DND-41 (cell line): ENCODE data around the gene ATG13.

Experiments used
- ATAC-seq: fragments of 200-7000 bp; cut with Tn5 transposase; 3 replicates; pipeline ENCODE4 v1.9.1; 2021; ENCODE audit warnings: low read depth; ENCODE audit not compliant: insufficient read depth
- DNase-seq: peaks from one replicate; pipeline ENCODE4 v3.0.0-alpha.2; 2020
- H2AFZ ChIP-seq: 2 replicates; pipeline ENCODE4 v1.6.0; 2012; ENCODE audit warnings: low read depth, low read length
- H3K27ac ChIP-seq: 2 replicates; pipeline ENCODE4 v1.5.1; 2012; ENCODE audit warnings: low read length, inconsistent platforms
- H3K27me3 ChIP-seq: fragments of 200-600 bp; sonication (generic); 2 replicates; pipeline ENCODE4 v1.6.0; 2012; ENCODE audit warnings: low read length, mild to moderate bottlenecking, inconsistent platforms; ENCODE audit not compliant: insufficient read depth, poor library complexity
- H3K36me3 ChIP-seq: 2 replicates; pipeline ENCODE4 v1.5.1; 2012; ENCODE audit warnings: low read length, inconsistent platforms; ENCODE audit not compliant: insufficient read depth
- H3K4me1 ChIP-seq: 2 replicates; pipeline ENCODE4 v1.5.1; 2012; ENCODE audit warnings: mild to moderate bottlenecking, low read length; ENCODE audit not compliant: insufficient read depth
- H3K4me2 ChIP-seq: 2 replicates; pipeline ENCODE4 v1.6.0; 2012; ENCODE audit warnings: mild to moderate bottlenecking, moderate library complexity, low read length, inconsistent platforms; ENCODE audit not compliant: insufficient read depth
- H3K4me3 ChIP-seq, 2 experiments: fragments of 200-600 bp in 1 of 2; shearing (Covaris generic) in 1 of 2; 2 replicates each; pipeline ENCODE4 v1.5.1; 2012 to 2016; ENCODE audit warnings: inconsistent platforms in 2 of 2, low read length in 2 of 2, mild to moderate bottlenecking in 2 of 2, low read depth in 1 of 2, moderate library complexity in 1 of 2
- H3K79me2 ChIP-seq: 2 replicates; pipeline ENCODE4 v1.6.0; 2012; ENCODE audit warnings: low read length, inconsistent platforms; ENCODE audit not compliant: insufficient read depth
- H3K9ac ChIP-seq: 2 replicates; pipeline ENCODE4 v1.6.0; 2012; ENCODE audit warnings: low read depth, mild to moderate bottlenecking, inconsistent platforms, low read length, moderate library complexity
- H3K9me3 ChIP-seq: 2 replicates; pipeline ENCODE4 v1.5.1; 2012; ENCODE audit warnings: low read length, moderate library complexity, mild to moderate bottlenecking, inconsistent platforms; ENCODE audit not compliant: insufficient read depth, severe bottlenecking
- H4K20me1 ChIP-seq: 2 replicates; pipeline ENCODE4 v1.6.0; 2012; ENCODE audit warnings: low read length; ENCODE audit not compliant: insufficient read depth
- CTCF ChIP-seq: IDR thresholded peaks from 2 replicates; pipeline ENCODE4 v1.5.1; 2012; ENCODE audit warnings: borderline replicate concordance, low read length, moderate library complexity, mild to moderate bottlenecking; ENCODE audit not compliant: poor library complexity, severe bottlenecking; ENCODE audit errors: extremely low read depth
- EZH2 ChIP-seq: IDR thresholded peaks from 3 replicates; pipeline ENCODE4 v1.6.1; 2012; ENCODE audit warnings: borderline replicate concordance, low read depth, mild to moderate bottlenecking, moderate library complexity, low read length, inconsistent platforms; ENCODE audit not compliant: severe bottlenecking

Gene ATG13

DNA sequence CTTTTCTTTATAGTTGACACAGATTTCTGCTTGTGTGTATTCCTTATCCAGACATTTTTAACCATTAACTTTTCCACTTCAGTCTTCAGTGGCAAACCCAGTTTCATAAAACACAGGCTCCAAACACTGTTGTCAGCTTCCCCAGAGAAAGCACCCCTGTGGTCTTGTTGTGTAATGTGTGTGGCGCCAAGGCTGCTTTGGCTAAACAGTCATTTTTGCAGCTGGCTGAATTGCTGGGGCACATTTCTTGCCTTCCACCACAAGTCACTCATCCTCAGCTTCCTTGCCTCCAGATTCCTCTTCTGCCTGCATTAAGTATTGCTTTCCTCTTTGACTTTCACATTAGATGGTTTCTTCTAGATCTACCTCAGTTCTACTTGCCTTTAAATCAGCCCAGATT is 42.6 kb downstream of the ATG13 start:
- H3K36me3 ChIP-seq: peaks cover 84% of the 10 kb centered on the region
- no peaks in the 10 kb centered on the region for H3K4me1 ChIP-seq
- 0 out of 2 replicates have a peak overlapping the region, but pooled peaks have one; percentile 6 for H3K27ac ChIP-seq
- H3K4me3 ChIP-seq: no peak overlapping the region
- H3K4me2 ChIP-seq: no peak overlapping the region
- no peaks in the 10 kb centered on the region for H3K27me3 ChIP-seq
- peak; percentile 32 for DNase-seq
- TF ChIP-seq CTCF: no peak
- no peaks in the 10 kb centered on the region for H4K20me1 ChIP-seq
- H3K9ac ChIP-seq: no peak overlapping the region
- H3K79me2 ChIP-seq: no peaks in the 10 kb centered on the region
- H2AFZ ChIP-seq: no peak overlapping the region
- no peaks in the 10 kb centered on the region for H3K9me3 ChIP-seq
- ATAC-seq: peak; percentile 65

DNA sequence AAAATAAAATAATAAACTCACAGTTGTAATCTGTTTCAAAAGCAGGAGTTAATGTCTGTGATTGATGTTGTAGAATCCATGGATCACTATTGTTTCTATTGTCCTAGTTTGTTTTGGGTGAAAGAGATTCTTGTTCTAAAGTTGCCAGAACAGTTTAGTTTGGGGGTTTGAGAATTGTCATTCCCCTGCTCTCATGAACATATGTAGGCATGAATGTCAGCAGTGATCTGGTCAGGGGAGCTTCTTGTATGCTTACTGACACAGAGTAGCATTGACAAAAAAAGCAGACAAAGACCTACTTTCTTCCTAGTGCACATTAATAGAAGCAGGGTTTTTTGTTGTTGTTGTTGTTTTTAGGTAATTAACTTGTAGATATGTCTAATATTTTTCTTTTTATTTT is 44.5 kb downstream of the ATG13 start:
- Histone ChIP-seq H3K36me3 (peaks cover 89% of the 10 kb centered on the region), H4K20me1 (no peaks in the 10 kb centered on the region), H3K79me2 (no peaks in the 10 kb centered on the region), H3K4me1 (no peaks in the 10 kb centered on the region), H3K4me3 (no peak overlapping the region), H3K4me2 (no peak overlapping the region), H3K27ac (no peak overlapping the region), H3K9ac (no peak overlapping the region), H2AFZ (no peak overlapping the region), H3K9me3 (no peaks in the 10 kb centered on the region), H3K27me3 (no peaks in the 10 kb centered on the region)
- ATAC-seq: no peak
- no peak for TF ChIP-seq CTCF
- TF ChIP-seq EZH2: no peak
- DNase-seq: no peak

- Histone ChIP-seq H4K20me1 (no peaks in the 10 kb centered on the region), H3K9me3 (no peaks in the 10 kb centered on the region), H3K27me3 (no peaks in the 10 kb centered on the region), H3K79me2 (no peaks in the 10 kb centered on the region), H3K27ac (no peak overlapping the region), H3K9ac (no peak overlapping the region), H3K36me3 (peaks cover 90% of the 10 kb centered on the region), H3K4me1 (no peaks in the 10 kb centered on the region), H2AFZ (no peak overlapping the region), H3K4me3 (no peak overlapping the region), H3K4me2 (no peak overlapping the region)
- TF ChIP-seq EZH2 (no peak), CTCF (no peak)
- ATAC-seq (no peak), DNase-seq (no peak)
These were observed 45.0 kb downstream of the ATG13 start for GRCh38 chr11:46662366-46662765.

- H3K4me3 ChIP-seq: no peak overlapping the region
- H3K9ac ChIP-seq: no peak overlapping the region
- ATAC-seq: no peak
- H3K27ac ChIP-seq: no peak overlapping the region
- peaks cover 90% of the 10 kb centered on the region for H3K36me3 ChIP-seq
- no peak for DNase-seq
- H3K4me1 ChIP-seq: peaks cover 7% of the 10 kb centered on the region
- no peaks in the 10 kb centered on the region for H3K27me3 ChIP-seq
- no peaks in the 10 kb centered on the region for H3K9me3 ChIP-seq
- H3K79me2 ChIP-seq: no peaks in the 10 kb centered on the region
- H4K20me1 ChIP-seq: no peaks in the 10 kb centered on the region
- no peak for TF ChIP-seq CTCF
- no peak for TF ChIP-seq EZH2
- no peak overlapping the region for H2AFZ ChIP-seq
- H3K4me2 ChIP-seq: no peak overlapping the region
These were observed 46.1 kb downstream of the ATG13 start for GRCh38 chr11:46663277-46663940.
